Gastrocnemius medialis (tissue), 4 donors: ENCODE data around the gene ZNF354C.

Source experiments
- CTCF ChIP-seq, 5 experiments: fragments of 450-650 bp in 3 of 5; fragments of 200-600 bp in 2 of 5; sonication (generic) in 2 of 5; IDR thresholded peaks in 4 of 5; conservative IDR thresholded peaks in 1 of 5; 1 replicate in 4 of 5; 2 replicates in 1 of 5; pipeline ENCODE4 v1.5.1; 2016 to 2019; ENCODE audit warnings: antibody characterized with exemption in 5 of 5, mild to moderate bottlenecking in 3 of 5, moderate library complexity in 3 of 5
- POLR2A ChIP-seq, 2 donors: fragments of 450-650 bp; IDR thresholded peaks; one replicate each; pipeline ENCODE4 v1.6.1; 2017; ENCODE audit warnings: antibody characterized with exemption in 2 of 2, mild to moderate bottlenecking in 2 of 2, moderate library complexity in 2 of 2

- TF ChIP-seq CTCF (IDR thresholded peaks at IDR 0.05 in 4 of 5, conservative IDR thresholded peaks at IDR 0.05 in 1 of 5) (no peak), POLR2A (IDR thresholded peaks at IDR 0.05) (no peak)
These were observed 5.5 kb downstream of the ZNF354C start for GRCh38 chr5:179065703-179066102.
